H9 (cell line): ENCODE results near the gene GREB1L. TPM values are rescaled to one million over a fixed set of nuclear protein-coding genes. Genes with fewer than 3 reads are reported as not detected.
A peak's percentile ranks its signal among the peaks of the same experiment; 100 is the strongest.

Source experiments
- DNase-seq: peaks from one replicate; pipeline ENCODE4 v3.0.0-alpha.2; 2017
- H2AFZ ChIP-seq: one replicate; pipeline ENCODE4 v1.6.1; 2013; ENCODE audit warnings: mild to moderate bottlenecking, low read length, control low read depth, moderate library complexity
- H2AK5ac ChIP-seq: 2 replicates; pipeline ENCODE4 v1.6.1; 2013; ENCODE audit warnings: low read length, control low read depth, mixed read lengths; ENCODE audit not compliant: insufficient read length
- H2BK120ac ChIP-seq: one replicate; pipeline ENCODE4 v1.6.1; 2013; ENCODE audit warnings: low read depth, mild to moderate bottlenecking, low read length, control low read depth, inconsistent platforms; ENCODE audit not compliant: poor library complexity, severe bottlenecking
- H2BK12ac ChIP-seq: 2 replicates; pipeline ENCODE4 v1.6.1; 2013; ENCODE audit warnings: low read length, control low read depth, mixed read lengths, low read depth; ENCODE audit not compliant: insufficient read length
- H2BK15ac ChIP-seq: 2 replicates; pipeline ENCODE4 v1.6.1; 2013; ENCODE audit warnings: low read depth, low read length, control low read depth
- H2BK20ac ChIP-seq: one replicate; pipeline ENCODE4 v1.6.1; 2013; ENCODE audit warnings: low read depth, mild to moderate bottlenecking, low read length, control low read depth, inconsistent platforms; ENCODE audit not compliant: poor library complexity, severe bottlenecking
- H2BK5ac ChIP-seq: 2 replicates; pipeline ENCODE4 v1.6.1; 2013; ENCODE audit warnings: low read length, control low read depth, mixed read lengths; ENCODE audit not compliant: insufficient read length
- H3K14ac ChIP-seq: 2 replicates; pipeline ENCODE4 v1.6.1; 2013; ENCODE audit warnings: low read length, control low read depth; ENCODE audit not compliant: insufficient read depth
- H3K18ac ChIP-seq: 2 replicates; pipeline ENCODE4 v1.6.1; 2013; ENCODE audit warnings: low read depth, mild to moderate bottlenecking, mixed read lengths, low read length, control low read depth; ENCODE audit not compliant: insufficient read length
- H3K23ac ChIP-seq: 2 replicates; pipeline ENCODE4 v1.6.1; 2013; ENCODE audit warnings: low read length, control low read depth, mixed read lengths, low read depth; ENCODE audit not compliant: insufficient read length
- H3K23me2 ChIP-seq: 2 replicates; pipeline ENCODE4 v1.6.1; 2013; ENCODE audit warnings: low read depth, mild to moderate bottlenecking, mixed read lengths, low read length, control low read depth; ENCODE audit not compliant: insufficient read length, poor library complexity, severe bottlenecking
- H3K27ac ChIP-seq: 2 replicates; pipeline ENCODE4 v1.5.1; 2013; ENCODE audit warnings: low read length, control low read depth, mixed read lengths, low read depth; ENCODE audit not compliant: insufficient read length
- H3K27me3 ChIP-seq: 2 replicates; pipeline ENCODE4 v1.6.1; 2013; ENCODE audit warnings: low read length, control low read depth, inconsistent platforms; ENCODE audit not compliant: insufficient read depth
- H3K4ac ChIP-seq: 2 replicates; pipeline ENCODE4 v1.6.1; 2013; ENCODE audit warnings: low read depth, mild to moderate bottlenecking, control low read depth, inconsistent platforms, low read length, moderate library complexity
- H3K4me1 ChIP-seq: 2 replicates; pipeline ENCODE4 v1.6.1; 2013; ENCODE audit warnings: low read length, control low read depth, inconsistent platforms; ENCODE audit not compliant: insufficient read depth
- H3K4me2 ChIP-seq: 2 replicates; pipeline ENCODE4 v1.6.1; 2013; ENCODE audit warnings: low read length, control low read depth, mixed read lengths; ENCODE audit not compliant: insufficient read length, insufficient read depth
- H3K56ac ChIP-seq: 2 replicates; pipeline ENCODE4 v1.6.1; 2013; ENCODE audit warnings: low read depth, mild to moderate bottlenecking, mixed read lengths, low read length, control low read depth; ENCODE audit not compliant: insufficient read length
- H3K79me1 ChIP-seq: 2 replicates; pipeline ENCODE4 v1.6.1; 2013; ENCODE audit warnings: low read depth, mild to moderate bottlenecking, moderate library complexity, low read length, control low read depth, inconsistent platforms; ENCODE audit not compliant: insufficient read depth, poor library complexity, severe bottlenecking
- H3K79me2 ChIP-seq: 2 replicates; pipeline ENCODE4 v1.6.1; 2013; ENCODE audit warnings: low read length, control low read depth, inconsistent platforms; ENCODE audit not compliant: insufficient read depth
- H3K9ac ChIP-seq: 2 replicates; pipeline ENCODE4 v1.6.1; 2013; ENCODE audit warnings: low read length, control low read depth, mixed read lengths; ENCODE audit not compliant: insufficient read length; ENCODE audit errors: extremely low read depth
- H3K9me3 ChIP-seq: one replicate; pipeline ENCODE4 v1.6.1; 2013; ENCODE audit warnings: low read depth, low read length, inconsistent platforms; ENCODE audit not compliant: control insufficient read depth
- H3T11ph ChIP-seq: one replicate; pipeline ENCODE4 v1.6.1; 2013; ENCODE audit warnings: mild to moderate bottlenecking, low read length, control low read depth, inconsistent platforms
- H4K20me1 ChIP-seq: one replicate; pipeline ENCODE4 v1.6.1; 2013; ENCODE audit not compliant: control insufficient read depth, insufficient read length, insufficient read depth
- H4K5ac ChIP-seq: 2 replicates; pipeline ENCODE4 v1.6.1; 2013; ENCODE audit warnings: low read depth, mild to moderate bottlenecking, mixed read lengths, low read length, control low read depth; ENCODE audit not compliant: insufficient read length
- H4K8ac ChIP-seq: replicated peaks from 2 replicates; pipeline ENCODE4 v1.6.1; 2013; ENCODE audit warnings: low read length, control low read depth, mixed read lengths, low read depth; ENCODE audit not compliant: insufficient read length
- H4K91ac ChIP-seq: 2 replicates; pipeline ENCODE4 v1.6.1; 2013; ENCODE audit warnings: low read depth, mild to moderate bottlenecking, moderate library complexity, mixed read lengths, low read length, control low read depth; ENCODE audit not compliant: insufficient read length
- H3K27ac Mint-ChIP-seq, 3 experiments: 2 replicates in 2 of 3; 3 replicates in 1 of 3; pipeline ENCODE4 v1.8.0; 2020 to 2021; ENCODE audit warnings: mixed read lengths in 3 of 3, mild to moderate bottlenecking in 1 of 3, moderate library complexity in 1 of 3
- H3K27me3 Mint-ChIP-seq: 2 replicates; pipeline ENCODE4 v1.8.0; 2021; ENCODE audit warnings: low read depth, mild to moderate bottlenecking, moderate library complexity, mixed read lengths
- H3K36me3 Mint-ChIP-seq, 3 experiments: 2 replicates in 2 of 3; 3 replicates in 1 of 3; pipeline ENCODE4 v1.8.0; 2020 to 2021; ENCODE audit warnings: low read depth in 3 of 3, mixed read lengths in 3 of 3; ENCODE audit not compliant: insufficient read depth in 1 of 3
- H3K4me1 Mint-ChIP-seq, 2 experiments: 2 replicates each; pipeline ENCODE4 v1.8.0; 2020; ENCODE audit warnings: mixed read lengths in 2 of 2
- H3K4me3 Mint-ChIP-seq, 2 experiments: 2 replicates in 1 of 2; 3 replicates in 1 of 2; pipeline ENCODE4 v1.8.0; 2020 to 2021; ENCODE audit warnings: mild to moderate bottlenecking in 2 of 2, mixed read lengths in 2 of 2, moderate library complexity in 1 of 2
- H3K9me3 Mint-ChIP-seq, 2 experiments: 2 replicates in 1 of 2; 3 replicates in 1 of 2; pipeline ENCODE4 v1.8.0; 2020; ENCODE audit warnings: mild to moderate bottlenecking in 2 of 2, mixed read lengths in 2 of 2, moderate library complexity in 1 of 2
- WGBS: extraction: QIAGEN DNeasy Blood & Tissue Kit; methylation state at CpG from one replicate; pipeline ENCODE4 v1.1.7; 2013; ENCODE audit warnings: missing lambda C conversion rate, low lambda C conversion rate, mixed read lengths; ENCODE audit not compliant: insufficient read length; ENCODE audit errors: extremely low coverage; 5-methylcytosine and 5-hydroxymethylcytosine counted together
- total RNA-seq: library from RNA; stranded (reverse); gene quantifications from 2 replicates; pipeline ENCODE4 v1.2.1, GENCODE V29; 2021
- TF ChIP-seq, protein P1 (sequence below): fragments of 200-600 bp; sonication (generic); conservative IDR thresholded peaks from 3 replicates; pipeline ENCODE4 v1.8.0; 2021; ENCODE audit warnings: antibody characterized with exemption, mild to moderate bottlenecking

The GREB1L gene
- total RNA-seq, 1 experiment from 2014 or later, result 2.7 TPM

GRCh38 chr18:21341141-21341540 is 99.1 kb downstream of the GREB1L start:
- no peak overlapping the region for H3K23ac ChIP-seq
- no CpG with 5 or more reads among the region's 2 CpGs for whole genome bisulfite sequencing
- H3K4me1 ChIP-seq, result no peaks in the 10 kb centered on the region
- no peak overlapping the region for H3K14ac ChIP-seq
- TF ChIP-seq, protein P1, sequence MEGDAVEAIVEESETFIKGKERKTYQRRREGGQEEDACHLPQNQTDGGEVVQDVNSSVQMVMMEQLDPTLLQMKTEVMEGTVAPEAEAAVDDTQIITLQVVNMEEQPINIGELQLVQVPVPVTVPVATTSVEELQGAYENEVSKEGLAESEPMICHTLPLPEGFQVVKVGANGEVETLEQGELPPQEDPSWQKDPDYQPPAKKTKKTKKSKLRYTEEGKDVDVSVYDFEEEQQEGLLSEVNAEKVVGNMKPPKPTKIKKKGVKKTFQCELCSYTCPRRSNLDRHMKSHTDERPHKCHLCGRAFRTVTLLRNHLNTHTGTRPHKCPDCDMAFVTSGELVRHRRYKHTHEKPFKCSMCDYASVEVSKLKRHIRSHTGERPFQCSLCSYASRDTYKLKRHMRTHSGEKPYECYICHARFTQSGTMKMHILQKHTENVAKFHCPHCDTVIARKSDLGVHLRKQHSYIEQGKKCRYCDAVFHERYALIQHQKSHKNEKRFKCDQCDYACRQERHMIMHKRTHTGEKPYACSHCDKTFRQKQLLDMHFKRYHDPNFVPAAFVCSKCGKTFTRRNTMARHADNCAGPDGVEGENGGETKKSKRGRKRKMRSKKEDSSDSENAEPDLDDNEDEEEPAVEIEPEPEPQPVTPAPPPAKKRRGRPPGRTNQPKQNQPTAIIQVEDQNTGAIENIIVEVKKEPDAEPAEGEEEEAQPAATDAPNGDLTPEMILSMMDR, result no peak
- H3K4ac ChIP-seq, result no peak overlapping the region
- no peak overlapping the region for H3K27ac ChIP-seq
- H2BK12ac ChIP-seq, result no peak overlapping the region
- Mint-ChIP-seq H3K36me3 (peaks cover 0 to 4% (median 0%) of the 10 kb centered on the region in 3 experiments; a peak in 2 of 7 replicates), H3K9me3 (no peaks in the 10 kb centered on the region), H3K4me1 (peaks cover 30 to 41% of the 10 kb centered on the region in 2 experiments), H3K4me3 (no peak overlapping the region), H3K27me3 (peaks cover 13% of the 10 kb centered on the region), H3K27ac (peak overlapping the region in 2 of 3 experiments; percentile 71 to 81; a peak in 3 of 7 replicates)
- H2BK120ac ChIP-seq, result no peak overlapping the region
- no peak overlapping the region for H3K9ac ChIP-seq
- no peak overlapping the region for H3T11ph ChIP-seq
- H3K56ac ChIP-seq, result no peak overlapping the region
- no peaks in the 10 kb centered on the region for H3K9me3 ChIP-seq
- H3K18ac ChIP-seq, result no peak overlapping the region
- no peaks in the 10 kb centered on the region for H4K20me1 ChIP-seq
- no peak overlapping the region for H4K5ac ChIP-seq
- H4K8ac ChIP-seq, result no peak overlapping the region
- no peaks in the 10 kb centered on the region for H3K79me1 ChIP-seq
- H2BK15ac ChIP-seq, result no peak overlapping the region
- H3K27me3 ChIP-seq, result no peaks in the 10 kb centered on the region
- no peak overlapping the region for H2AK5ac ChIP-seq
- no peaks in the 10 kb centered on the region for H3K79me2 ChIP-seq
- H3K23me2 ChIP-seq, result no peaks in the 10 kb centered on the region
- DNase-seq, result no peak
- H2AFZ ChIP-seq, result no peak overlapping the region
- H3K4me2 ChIP-seq, result no peak overlapping the region
- no peak overlapping the region for H2BK5ac ChIP-seq
- no peak overlapping the region for H4K91ac ChIP-seq
- H2BK20ac ChIP-seq, result no peak overlapping the region
